ENCODE data around the gene NEMP2.
"Not testable (repeated sequence)": the region's sequence is repeated elsewhere in the genome, so short reads cannot be mapped to it uniquely, and the experiment has no call there.

The NEMP2 gene

DNA sequence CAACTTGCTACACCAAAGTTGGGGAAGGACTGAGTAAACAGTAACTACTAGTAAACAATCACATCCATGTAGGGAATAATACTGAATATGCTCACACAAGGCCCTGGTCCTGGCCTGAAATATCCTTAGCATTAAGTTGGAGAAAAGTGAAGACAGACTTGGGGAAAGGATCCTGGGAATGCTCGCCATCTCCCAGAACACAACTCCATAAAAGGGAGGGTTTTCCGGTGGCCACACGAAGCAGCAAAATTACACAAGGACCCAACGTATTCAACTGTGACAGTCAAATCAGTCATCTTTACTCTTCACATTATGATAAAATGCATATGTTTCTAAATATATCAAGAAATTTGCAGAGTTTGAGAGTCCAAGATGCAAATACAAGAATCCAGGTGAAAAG, 7.3 kb downstream of the NEMP2 start:
- in situ Hi-C loops (cut with MboI; ENCODE audit: low sequenced_read_pairs), result no loop called here

DNA sequence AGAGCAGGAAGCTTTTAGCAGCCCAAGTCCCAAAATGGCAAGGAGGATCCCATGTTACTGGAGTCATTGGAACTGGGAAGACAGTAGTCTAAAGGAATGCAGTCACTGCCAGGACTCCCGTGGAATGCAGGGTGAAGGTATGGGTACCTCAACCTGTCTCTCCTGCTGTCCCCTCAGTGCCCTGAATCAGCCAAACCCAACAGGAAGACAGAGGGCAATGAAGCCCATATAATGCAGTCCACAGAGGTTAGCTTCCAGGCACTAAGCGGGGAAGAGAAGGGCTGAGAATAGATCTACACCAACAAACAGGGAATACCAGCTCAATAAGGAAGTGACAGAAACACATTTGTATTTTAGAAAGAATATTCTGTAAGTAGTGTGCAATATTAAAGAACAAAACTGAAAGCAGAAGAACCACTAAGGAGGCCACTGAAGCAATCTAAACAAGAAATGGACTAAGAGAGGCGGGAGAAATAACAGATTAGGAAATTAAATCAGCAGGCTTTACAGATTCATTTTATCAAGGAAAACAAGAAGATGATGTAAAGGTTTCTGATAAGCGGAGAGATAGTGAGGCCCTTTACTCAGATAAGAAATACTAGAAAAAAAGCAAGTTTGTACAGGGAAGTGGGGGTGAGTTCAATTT, 8.3 kb downstream of the NEMP2 start:
- in situ Hi-C loops (cut with MboI; ENCODE audit: low sequenced_read_pairs), result no loop called here

- in situ Hi-C loops (cut with MboI; ENCODE audit: low sequenced_read_pairs), result no loop called here
These were observed 9.6 kb downstream of the NEMP2 start for GRCh38 chr2:190524928-190525327.

GRCh38 chr2:190519975-190520767, 14.4 kb downstream of the NEMP2 start:
- in situ Hi-C loops (cut with MboI; ENCODE audit: low sequenced_read_pairs), result no loop called here

- in situ Hi-C loops (cut with MboI; ENCODE audit: low sequenced_read_pairs), result no loop called here
These were observed 17.1 kb downstream of the NEMP2 start for GRCh38 chr2:190517468-190517867.

DNA sequence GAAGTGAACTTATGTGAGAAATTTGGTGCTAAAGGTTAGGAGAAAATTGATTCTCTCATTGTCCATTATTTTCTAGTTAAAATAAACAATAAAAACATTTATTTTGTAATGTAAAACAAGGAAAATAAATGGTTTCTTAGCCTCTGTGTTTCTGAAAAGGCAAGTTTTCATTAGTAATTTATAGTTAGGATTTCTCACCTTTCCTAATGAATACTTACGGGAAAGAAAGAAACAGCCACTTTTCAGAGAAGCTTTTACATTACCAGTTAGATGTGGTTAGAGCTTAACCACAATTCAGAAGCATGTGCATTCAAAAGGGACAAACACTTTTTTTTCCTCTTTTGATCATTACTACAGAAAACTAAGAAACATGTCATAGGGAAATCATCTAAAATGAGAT, 18.8 kb downstream of the NEMP2 start:
- in situ Hi-C loops (cut with MboI; ENCODE audit: low sequenced_read_pairs), result no loop called here

- in situ Hi-C loops (cut with MboI; ENCODE audit: low sequenced_read_pairs), result no loop called here
These were observed 19.8 kb downstream of the NEMP2 start for GRCh38 chr2:190514676-190515075.

DNA sequence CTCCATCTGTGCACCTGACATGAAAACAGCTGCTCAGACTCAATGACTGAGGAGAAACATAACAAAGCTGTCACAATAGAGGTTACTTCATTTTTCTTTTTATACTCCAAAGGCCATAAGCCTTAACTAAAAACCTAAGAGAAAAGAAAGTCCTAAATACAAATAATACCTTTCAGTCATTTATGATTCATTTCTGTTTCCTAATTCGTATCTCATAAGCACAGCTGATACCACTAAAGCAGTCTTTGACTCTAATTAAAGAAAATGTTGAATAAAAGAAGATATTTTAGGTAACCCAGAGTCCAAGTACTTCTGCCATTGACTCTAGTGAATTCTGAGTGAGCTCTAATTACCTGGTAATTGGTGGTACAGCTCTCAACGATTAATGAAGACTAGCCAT, 20.6 kb downstream of the NEMP2 start:
- in situ Hi-C loops (cut with MboI; ENCODE audit: low sequenced_read_pairs), result no loop called here

- in situ Hi-C loops (cut with MboI; ENCODE audit: low sequenced_read_pairs), result no loop called here
These were observed 21.9 kb downstream of the NEMP2 start for GRCh38 chr2:190512539-190513095.

DNA sequence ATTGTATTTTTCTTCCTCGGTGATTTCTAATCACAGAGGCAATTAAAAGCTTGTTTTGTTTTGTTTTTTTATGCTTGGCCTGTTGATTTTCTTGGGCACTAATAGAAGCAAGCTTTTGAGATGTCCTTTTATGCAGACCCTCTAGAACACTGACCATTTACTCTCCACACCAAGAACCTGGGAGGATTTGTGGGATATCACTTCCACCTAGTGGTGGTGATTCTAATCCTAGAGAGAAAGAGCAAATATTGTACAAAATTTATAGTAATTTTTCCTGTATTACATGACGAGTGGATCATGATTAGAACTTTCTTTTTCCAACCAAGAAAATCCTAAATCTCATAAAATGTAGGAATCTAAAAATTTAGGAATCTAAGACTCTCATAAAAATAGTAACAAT, 23.4 kb downstream of the NEMP2 start:
- in situ Hi-C loops (cut with MboI; ENCODE audit: low sequenced_read_pairs), result no loop called here

GRCh38 chr2:190509895-190510294, 24.6 kb downstream of the NEMP2 start:
- in situ Hi-C loops (cut with MboI; ENCODE audit: low sequenced_read_pairs), result not testable (repeated sequence)

- in situ Hi-C loops (cut with MboI; ENCODE audit: low sequenced_read_pairs), result no loop called here
These were observed 27.4 kb downstream of the NEMP2 start for GRCh38 chr2:190507135-190507534.

GRCh38 chr2:190506666-190507065, 27.9 kb downstream of the NEMP2 start:
- in situ Hi-C loops (cut with MboI; ENCODE audit: low sequenced_read_pairs), result no loop called here

GRCh38 chr2:190505696-190506095, 28.8 kb downstream of the NEMP2 start:
- in situ Hi-C loops (cut with MboI; ENCODE audit: low sequenced_read_pairs), result no loop called here

DNA sequence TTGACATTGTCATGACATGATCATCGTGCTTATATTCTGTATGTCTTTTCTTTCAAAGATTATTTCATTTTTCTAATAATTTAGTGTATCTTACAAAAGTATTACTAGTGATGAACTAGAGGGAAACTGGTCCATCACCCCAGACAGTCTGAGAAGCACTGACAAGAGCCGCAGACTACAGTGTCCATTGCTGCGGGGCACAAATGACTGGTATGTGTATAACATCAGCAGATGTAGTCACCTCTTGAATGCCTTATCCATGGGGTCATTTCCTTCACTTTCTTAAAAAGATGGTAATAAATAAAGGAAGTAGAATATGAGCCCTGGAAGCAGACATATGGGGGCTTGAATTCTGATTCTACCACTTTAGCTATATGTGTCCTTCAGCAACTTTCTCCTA, 29.6 kb downstream of the NEMP2 start:
- in situ Hi-C loops (cut with MboI; ENCODE audit: low sequenced_read_pairs), result no loop called here

DNA sequence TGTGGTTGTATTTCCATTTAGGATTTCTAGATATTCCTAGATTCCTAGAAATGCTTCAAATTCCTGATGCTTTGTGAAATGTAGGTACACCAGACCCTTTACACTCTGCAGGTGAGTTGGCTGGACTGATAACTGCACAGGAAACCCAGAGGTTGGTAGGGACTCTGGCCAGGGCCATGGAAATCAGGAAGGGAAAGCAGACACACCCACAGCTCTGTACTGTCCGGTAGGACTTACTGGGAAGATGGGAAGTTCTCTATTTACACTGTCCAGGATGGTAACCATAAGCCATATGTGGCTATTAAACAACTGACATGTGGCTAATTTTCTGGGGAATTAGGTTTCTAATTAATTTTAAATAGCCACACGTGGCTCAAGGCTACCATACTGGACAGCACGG, 31.4 kb downstream of the NEMP2 start:
- in situ Hi-C loops (cut with MboI; ENCODE audit: low sequenced_read_pairs), result no loop called here

DNA sequence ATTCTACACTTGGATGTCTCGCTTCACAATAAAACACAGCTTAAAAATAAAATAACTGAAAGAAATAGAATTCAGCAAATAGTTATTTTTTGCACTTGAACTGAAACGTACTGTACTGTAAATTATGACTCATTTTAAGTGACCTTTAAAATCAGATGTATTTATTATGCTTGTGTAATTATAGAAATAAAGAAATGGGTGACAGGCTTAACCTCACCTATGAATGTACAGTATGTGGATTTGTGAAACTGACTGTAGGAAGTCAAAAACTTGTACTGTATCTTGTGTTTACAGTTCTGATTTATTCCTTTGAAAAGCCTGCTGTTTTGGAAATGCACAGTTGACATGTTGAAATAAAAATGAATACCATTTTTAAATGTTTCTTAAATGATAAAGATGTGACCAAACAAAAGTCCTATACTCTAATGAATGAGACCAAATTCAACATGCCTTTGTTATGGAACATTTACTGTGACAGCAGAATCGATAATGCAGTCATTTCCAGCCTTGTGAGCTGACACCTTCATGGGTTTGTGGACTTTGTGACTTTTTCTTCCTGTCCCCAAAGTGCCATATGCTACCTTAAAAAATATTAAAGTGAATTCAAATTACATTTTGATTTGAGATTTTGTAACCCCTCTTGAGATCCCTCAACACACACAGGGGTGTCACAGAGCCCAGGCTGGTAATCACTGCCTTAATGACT, 32.7 kb downstream of the NEMP2 start:
- in situ Hi-C loops (cut with MboI; ENCODE audit: low sequenced_read_pairs), result no loop called here

DNA sequence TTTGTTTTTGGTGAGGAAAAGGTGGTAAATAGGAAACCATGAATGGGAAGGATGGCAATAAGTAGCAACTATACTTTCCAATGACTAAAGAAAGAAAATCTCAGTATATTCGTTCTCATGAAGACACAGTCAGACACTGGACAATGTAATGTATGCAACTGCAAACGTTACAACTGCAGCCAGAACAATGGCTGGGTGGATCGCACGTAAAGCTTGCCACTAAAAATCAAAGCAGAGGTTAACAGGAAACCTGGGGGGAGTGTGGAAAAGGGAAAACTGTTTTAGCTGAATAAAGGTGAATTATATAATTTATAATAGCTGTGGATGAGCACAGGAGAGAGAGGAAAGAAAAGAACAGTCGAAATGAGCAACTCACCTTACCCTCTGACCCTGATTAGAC, 33.3 kb downstream of the NEMP2 start:
- in situ Hi-C loops (cut with MboI; ENCODE audit: low sequenced_read_pairs), result no loop called here

- in situ Hi-C loops (cut with MboI; ENCODE audit: low sequenced_read_pairs), result no loop called here
These were observed 34.4 kb downstream of the NEMP2 start for GRCh38 chr2:190500054-190500502.

DNA sequence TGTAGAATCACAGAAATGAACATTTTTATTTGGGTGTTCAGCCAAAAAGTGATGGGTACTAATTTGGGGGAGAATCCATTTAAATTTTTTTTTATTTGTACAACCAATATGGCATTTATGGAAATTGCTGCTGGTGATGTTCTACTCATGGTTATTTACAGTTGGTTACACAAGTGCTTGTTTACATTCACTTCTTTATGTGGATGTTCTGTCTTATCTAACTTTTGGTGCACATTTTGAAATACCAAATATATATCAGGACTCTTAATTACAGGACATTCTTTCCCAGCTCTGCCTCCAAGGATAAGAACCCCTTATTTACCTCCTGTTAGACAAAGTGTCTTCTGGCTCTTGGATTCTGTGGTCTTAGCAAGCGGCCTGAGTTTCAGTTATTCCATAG, 35.2 kb downstream of the NEMP2 start:
- in situ Hi-C loops (cut with MboI; ENCODE audit: low sequenced_read_pairs), result no loop called here

DNA sequence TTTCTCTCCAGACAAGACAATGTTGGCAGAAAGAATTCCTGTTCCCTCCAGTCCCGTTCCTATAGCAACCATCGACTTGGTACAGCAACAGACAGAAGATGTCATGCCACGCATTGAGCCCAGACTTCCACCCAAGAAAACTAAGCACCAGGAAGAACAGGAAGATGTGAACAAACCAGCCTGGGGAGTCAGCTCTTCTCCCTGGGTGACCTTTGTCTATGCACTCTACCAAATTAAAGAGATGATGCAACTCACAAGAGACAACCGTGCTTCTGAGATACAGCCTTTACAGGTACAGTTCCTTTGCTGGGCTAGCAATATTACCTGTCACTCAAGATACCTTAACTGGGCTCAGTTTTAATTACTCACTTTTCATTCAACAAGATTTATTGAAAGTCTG, 37.1 kb downstream of the NEMP2 start:
- in situ Hi-C loops (cut with MboI; ENCODE audit: low sequenced_read_pairs), result no loop called here

All from HL-60/S4 treated with retinoic acid at 250 ng/mL for 4 days and 3 days (cell line).